GM18499 (cell line): Measurements from ENCODE around the gene CADM1.

Experiments used
- ATAC-seq: cut with Tn5 transposase; IDR thresholded peaks from one replicate; pipeline ENCODE4 v1.9.1; 2021; ENCODE audit warnings: moderate number of reproducible peaks; ENCODE audit not compliant: insufficient read depth, unreplicated experiment

CADM1 gene

GRCh38 chr11:115330684-115331482, 173.3 kb downstream of the CADM1 start:
- no peak for ATAC-seq

GRCh38 chr11:115326526-115326925, 177.7 kb downstream of the CADM1 start:
- ATAC-seq, result no peak

DNA sequence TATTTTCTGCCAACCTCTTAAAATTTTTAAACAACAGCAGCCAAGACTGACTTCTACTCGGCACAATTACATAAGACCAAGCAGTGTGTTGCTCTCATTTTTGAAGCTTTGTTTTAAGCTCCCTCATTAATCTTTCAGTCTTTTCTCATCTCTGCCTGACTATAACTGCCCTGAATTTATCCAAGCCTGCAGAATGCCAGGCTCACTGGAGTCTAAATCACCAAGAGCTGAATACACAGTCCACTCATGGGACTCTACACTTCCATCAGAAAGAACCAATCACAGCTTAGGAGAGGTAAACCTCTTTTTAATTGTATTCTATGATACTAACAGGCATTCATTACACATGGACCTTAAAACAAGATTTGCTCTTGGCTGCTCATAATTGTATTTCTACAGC, 178.7 kb downstream of the CADM1 start:
- no peak for ATAC-seq

GRCh38 chr11:115324581-115325432, 179.4 kb downstream of the CADM1 start:
- ATAC-seq, result no peak

GRCh38 chr11:115322553-115323203, 181.5 kb downstream of the CADM1 start:
- no peak for ATAC-seq

DNA sequence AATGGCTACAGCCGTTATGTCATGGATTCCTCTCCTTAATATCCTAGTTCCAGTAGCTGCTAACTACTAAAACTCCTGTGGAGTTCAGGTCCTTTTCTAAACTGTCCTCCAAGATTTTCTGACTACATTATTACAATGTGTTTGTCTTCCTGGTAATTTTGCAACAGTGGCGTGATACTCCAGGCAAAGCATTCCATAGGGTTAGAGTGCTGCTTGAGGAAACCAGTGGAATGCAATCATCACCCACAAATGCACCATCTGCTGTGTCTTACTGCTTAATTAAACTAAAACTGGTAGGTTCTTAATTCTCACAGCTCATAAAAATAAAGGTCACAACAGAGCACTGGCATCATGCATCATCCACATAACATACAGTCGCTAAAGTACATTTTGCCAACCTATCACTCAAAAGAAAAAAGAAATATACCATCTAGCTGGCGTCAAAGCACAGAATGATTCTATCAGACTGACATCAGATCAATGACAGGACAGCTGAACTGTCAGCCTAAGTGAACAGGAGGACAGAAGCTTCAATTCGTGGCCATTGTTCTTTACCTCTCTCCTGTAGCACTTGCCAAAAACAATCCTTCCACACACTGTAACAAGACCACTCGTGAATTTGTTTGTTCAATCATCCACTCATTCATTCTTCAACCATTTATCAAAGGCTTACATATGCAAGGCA, 182.5 kb downstream of the CADM1 start:
- no peak for ATAC-seq

DNA sequence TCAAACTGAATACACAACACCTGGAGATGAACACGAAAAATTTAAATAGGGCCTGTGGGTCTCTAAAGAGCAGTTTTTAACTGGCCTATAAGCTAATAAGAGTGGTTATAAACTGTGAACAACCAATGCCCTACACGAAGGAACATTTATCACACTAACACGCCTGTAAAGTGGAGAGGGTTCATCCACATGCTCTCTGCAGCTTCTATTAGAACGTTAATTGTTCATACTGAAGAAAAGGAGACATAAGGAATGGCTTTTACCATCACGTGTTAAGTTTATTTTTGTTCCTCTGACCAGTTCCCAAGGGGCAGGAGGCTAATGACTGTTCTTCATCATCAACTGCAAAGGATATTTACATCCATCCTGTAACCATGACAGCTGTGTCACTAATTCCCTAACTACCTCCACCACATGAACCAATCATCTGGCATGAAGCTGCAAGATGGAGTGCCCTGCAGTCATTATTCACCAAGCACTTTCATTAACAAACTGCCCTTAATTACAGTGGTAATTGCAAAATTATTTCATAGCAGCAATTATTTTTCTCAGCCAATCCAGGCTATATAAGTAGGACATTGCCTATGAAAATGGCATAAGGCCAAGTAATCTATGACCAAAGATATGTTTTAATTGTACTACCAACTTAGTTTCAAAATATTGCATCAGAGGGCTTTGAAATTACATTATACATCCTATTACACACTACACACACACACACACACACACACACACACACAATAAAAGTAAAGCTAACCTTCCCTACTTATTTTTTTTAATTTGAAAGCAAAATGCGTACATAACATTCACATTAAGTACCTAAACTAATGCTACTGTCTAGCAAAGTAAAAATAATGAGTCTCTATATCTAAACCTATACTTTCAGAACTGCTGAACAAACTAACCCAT, 186.7 kb downstream of the CADM1 start:
- ATAC-seq, result no peak

DNA sequence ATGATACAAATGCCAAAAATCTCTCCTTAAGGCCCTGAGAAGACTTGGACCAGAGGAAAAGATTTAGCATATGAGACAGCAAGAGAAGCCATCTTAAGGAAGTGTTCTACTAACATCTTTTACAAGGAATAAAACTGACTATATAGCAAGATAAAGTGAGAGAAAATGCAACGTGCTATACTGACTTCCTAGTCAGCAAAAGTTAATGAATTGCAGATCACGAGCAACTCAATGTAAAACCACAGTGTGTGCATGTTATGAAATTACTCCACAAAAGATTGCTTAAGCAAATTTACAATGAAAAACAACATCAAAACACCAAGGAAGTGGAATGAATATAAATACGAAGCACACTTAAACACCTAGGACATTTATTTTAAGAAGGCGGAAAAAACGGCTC, 187.5 kb downstream of the CADM1 start:
- no peak for ATAC-seq

DNA sequence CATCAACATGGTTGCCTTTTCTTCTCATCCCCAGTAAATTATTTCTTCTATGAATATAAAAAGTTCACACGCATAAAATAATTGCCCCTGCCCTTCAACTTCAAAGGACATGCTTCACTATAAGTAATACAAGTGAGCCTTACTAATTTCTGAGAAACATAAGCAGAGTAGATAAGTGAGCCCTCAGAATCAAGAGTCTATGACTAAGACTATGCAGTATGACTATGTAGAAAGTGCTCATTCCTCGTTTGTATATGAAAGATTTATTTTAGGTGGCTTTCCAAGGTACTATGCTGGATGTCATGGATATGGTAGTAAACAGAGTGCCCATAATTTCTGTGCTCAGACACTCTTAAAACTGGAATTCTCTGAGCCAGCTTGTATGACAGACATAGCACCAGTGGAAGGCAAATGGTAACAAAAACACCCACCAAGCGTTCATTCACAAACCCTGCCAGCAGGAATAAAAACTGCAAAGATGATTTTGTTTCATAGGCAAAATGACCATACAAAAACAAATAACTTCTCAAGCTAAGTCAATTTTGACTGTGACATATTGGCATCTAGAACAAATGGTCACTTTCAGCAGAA, 189.8 kb downstream of the CADM1 start:
- ATAC-seq, result no peak

DNA sequence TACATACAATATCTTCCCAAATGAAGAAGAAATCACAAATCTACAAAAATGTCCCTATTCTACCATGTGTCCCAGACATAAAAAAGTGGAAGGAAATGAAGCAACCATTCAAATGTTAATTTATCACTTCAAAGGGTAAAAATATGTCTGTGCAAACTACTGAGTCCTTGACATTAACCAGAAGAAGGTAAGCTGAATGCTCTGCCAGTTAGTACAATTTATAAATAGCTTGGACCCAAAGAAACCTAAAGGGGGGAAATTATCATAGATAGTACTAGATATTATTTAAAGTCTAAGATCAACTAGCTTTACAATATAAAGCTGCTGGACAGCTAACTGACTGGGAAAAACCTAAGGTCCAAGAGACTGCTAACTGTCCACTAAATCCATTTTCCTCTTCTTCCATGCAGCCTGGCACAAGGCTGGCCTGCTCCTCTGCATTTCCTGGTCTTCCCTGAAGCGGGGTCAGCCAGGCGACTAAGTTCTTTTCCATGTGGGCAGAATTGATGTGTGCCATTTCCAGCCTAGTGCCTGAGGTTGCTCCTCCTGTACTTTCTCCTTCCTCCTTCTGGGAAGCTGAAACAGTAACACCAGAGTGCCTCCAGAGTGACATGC, 190.9 kb downstream of the CADM1 start:
- ATAC-seq, result no peak

DNA sequence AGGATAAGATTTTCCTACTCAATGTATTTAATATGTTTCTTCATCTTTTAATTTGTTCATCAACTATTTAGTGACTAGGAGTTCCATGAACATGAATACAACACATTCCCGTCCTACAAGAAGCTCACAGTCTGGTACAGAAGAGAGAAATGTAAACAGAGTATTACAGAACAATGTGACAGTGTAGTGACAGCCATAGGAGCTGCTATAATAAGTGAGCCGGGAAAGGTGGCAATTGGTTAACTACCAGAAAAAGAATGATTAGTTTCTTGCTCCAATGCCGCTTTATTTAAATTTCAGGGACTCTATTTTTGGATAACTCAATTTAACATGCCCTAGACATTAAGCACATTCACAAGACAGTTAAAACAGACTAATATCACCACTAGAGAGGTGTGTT, 192.3 kb downstream of the CADM1 start:
- no peak for ATAC-seq

- ATAC-seq, result no peak
Measured at GRCh38 chr11:115306689-115307088, 197.5 kb downstream of the CADM1 start.

GRCh38 chr11:115304774-115305472, 199.3 kb downstream of the CADM1 start:
- no peak for ATAC-seq

DNA sequence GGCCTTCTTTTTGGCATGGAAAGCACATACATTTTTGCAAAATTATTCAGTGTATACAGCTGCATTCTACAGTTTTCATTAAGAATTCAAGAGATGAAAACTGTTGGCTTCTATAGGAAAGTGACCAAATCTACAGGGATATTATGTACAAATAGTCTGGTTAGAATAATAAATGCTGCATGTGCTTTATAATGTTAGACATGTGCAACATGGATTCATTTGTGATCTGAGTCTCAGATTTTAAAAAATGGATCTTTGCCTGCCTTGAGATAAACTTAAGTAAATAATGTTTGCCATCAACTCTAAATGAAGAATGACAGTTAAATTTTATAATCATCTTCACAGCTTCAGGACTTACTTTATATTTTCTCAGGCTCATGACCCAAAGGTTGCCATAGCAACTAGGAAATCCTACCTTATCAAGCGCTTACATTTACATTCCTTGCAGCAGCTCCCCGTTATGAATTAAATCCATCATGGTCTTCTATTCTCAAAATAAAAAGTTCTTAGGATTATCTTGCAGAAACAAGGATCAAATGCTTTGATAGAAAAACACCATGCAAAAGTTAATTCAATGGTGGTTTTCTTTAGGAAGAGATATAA, 200.2 kb downstream of the CADM1 start:
- ATAC-seq, result no peak

DNA sequence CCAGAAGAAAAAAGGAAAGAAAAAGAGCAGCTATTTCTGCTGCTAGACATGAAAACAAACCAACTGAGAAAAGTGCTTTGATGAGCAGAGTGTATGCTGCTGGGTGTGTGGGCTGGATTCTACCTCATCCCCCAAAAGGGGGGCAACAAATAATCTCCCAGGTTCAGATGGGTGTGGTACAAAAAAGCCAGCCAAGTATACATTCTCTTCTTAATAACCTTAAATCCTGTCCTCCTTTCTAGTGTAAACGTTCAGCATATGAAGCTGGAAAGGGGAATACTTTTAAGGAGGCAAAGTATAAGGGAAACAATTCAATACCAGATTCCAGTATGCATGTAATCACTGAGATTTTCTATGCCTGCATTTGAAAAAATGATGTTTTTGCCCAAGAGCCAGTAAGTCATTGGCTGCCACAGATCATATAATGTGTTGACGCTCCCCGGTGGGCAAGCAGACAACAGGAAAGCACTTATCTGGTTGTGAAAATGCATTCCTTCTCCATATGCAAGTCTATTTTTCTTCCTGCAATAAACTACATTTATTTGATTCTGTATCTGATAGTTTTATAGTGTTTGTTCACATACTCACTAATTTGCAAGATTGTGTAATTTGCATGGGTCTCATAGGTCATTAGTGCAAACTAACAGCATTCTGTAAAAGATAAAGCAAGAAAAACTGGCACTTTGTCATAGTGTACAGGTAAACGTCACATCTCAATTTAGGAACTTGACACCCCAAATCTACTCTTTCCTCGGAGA, 201.1 kb downstream of the CADM1 start:
- no peak for ATAC-seq

- ATAC-seq, result no peak
Measured at GRCh38 chr11:115300660-115301428, 203.4 kb downstream of the CADM1 start.
